GM12875 (cell line): ENCODE results near the gene DERA.
"Not testable (repeated sequence)": the region's sequence is repeated elsewhere in the genome, so short reads cannot be mapped to it uniquely, and the experiment has no call there.

Experiments
- H3K4me3 ChIP-seq: one replicate; pipeline ENCODE4 v1.5.1; 2011; ENCODE audit warnings: low read depth, low read length, control low read depth
- CTCF ChIP-seq: IDR thresholded peaks from 2 replicates; pipeline ENCODE4 v1.5.1; 2011; ENCODE audit warnings: low read depth, mild to moderate bottlenecking, control low read depth, inconsistent platforms, low read length, moderate library complexity, borderline replicate concordance; ENCODE audit not compliant: insufficient read depth

Gene DERA

GRCh38 chr12:16046266-16046665 is 135.1 kb downstream of the DERA start:
- H3K4me3 ChIP-seq = no peak overlapping the region

GRCh38 chr12:16048511-16048910 is 137.4 kb downstream of the DERA start:
- no peak for TF ChIP-seq CTCF
- H3K4me3 ChIP-seq = no peak overlapping the region

More at GRCh38 chr12:16046266-16046665, 135.1 kb downstream of the DERA start:
- no peak for TF ChIP-seq CTCF

DNA sequence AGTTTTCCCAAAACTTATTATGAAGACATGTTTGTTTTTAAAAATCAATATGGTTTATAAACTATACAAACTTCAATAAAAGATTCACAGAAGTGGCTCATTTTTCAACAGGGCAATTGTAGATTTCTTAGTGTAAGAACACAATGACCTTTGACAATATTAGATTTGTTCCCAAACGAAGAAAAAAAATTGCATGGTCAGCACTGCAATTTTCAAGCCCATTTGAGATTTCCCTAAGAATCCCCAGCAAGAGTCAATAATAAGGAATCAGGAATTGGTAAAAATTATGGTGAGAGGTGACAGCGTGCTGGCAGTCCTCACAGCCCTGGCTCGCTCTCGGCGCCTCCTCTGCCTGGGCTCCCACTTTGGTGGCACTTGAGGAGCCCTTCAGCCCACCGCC is 145.8 kb downstream of the DERA start:
- TF ChIP-seq CTCF = no peak
- H3K4me3 ChIP-seq = no peak overlapping the region

DNA sequence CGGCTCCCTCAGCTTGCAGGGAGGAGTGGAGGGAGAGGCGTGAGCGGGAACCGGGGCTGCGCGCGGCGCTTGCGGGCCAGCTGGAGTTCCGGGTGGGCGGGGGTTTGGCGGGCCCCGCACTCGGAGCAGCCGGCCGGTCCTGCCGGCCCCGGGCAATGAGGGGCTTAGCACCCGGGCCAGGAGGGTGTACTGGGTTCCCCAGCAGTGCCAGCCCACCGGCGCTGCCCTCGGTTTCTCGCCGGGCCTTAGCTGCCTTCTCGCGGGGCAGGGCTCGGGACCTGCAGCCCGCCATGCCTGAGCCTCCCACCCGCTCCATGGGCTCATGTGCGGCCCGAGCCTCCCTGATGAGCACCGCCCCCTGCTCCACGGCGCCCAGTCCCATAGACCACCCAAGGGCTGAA is 146.2 kb downstream of the DERA start:
- not testable (repeated sequence) for H3K4me3 ChIP-seq

DNA sequence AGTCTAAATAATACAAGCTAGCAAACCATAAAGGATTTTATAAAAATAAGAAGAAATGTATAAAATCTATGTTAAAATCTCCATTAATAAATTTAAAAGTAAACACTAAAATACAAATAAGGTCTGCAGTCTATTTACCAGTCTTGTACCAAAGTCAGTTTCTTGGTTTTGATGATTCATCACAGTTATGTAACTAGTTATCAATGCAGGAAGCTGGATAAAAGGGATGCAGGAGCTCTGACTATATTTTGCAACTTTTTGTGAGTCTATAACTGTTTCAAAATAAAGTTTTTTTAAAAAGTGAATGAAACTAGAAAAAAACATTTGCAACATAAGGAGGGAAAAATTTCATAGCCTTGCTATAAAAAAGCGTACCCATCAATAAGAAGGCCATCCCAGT is 151.5 kb downstream of the DERA start:
- TF ChIP-seq CTCF = no peak
- no peak overlapping the region for H3K4me3 ChIP-seq

- no peak overlapping the region for H3K4me3 ChIP-seq
- TF ChIP-seq CTCF = no peak
Observed at GRCh38 chr12:16063726-16064125, 152.6 kb downstream of the DERA start.

DNA sequence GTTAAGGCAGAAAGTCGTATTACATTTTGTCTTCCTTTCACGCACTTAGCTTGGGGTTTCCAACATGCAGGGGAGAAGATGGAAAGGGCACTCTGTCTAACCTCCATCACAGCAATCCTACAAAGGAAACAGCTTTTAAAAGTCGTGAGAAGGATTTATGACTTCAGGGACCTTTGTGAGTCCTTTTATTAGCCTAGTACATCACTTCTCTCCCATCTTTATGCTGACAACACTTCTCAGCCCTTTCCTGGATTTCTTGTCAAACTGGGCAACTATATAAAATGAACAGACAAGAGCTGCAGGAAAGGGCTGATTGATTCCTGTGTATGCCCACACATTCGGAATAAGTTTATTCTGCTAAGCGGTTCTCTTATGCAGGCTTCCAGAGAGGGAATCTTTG is 159.0 kb downstream of the DERA start:
- TF ChIP-seq CTCF = no peak

GRCh38 chr12:16072678-16073077 is 161.5 kb downstream of the DERA start:
- no peak for TF ChIP-seq CTCF

More for the DNA sequence above, 159.0 kb downstream of the DERA start:
- no peak overlapping the region for H3K4me3 ChIP-seq

More at GRCh38 chr12:16072678-16073077, 161.5 kb downstream of the DERA start:
- H3K4me3 ChIP-seq = no peak overlapping the region
